ENCODE data around the gene PRKCZ.
"Not testable (repeated sequence)": the region's sequence is repeated elsewhere in the genome, so short reads cannot be mapped to it uniquely, and the experiment has no call there.

PRKCZ gene

DNA sequence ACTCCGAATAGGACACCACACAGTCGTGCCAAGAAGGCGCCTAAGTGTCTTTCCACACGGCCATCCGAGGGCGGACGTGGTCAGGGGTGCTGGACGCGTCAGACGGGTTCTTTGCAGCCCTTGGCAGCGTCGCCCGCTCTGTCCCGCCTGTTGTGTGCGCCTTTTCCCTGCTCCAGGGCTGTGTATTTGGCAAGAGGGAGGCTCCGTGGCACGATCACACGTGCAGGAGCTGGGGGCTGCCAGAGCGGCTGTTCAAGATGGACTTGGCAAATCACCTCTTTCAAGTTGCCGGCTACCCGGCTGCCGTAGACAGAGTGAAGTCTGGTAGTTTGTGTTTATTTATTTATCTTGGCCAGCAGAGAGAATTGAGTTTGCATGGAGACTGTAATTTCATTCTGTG lies 31.9 kb downstream of the PRKCZ start:
- in situ Hi-C loops (cut with HindIII; ENCODE audit: low sequenced_read_pairs) = no loop called here

- in situ Hi-C loops (cut with HindIII; ENCODE audit: low sequenced_read_pairs) = no loop called here
These were observed 33.5 kb downstream of the PRKCZ start for GRCh38 chr1:2083666-2084065.

- in situ Hi-C loops (cut with HindIII; ENCODE audit: low sequenced_read_pairs) = no loop called here
These were observed 34.1 kb downstream of the PRKCZ start for GRCh38 chr1:2084306-2084705.

DNA sequence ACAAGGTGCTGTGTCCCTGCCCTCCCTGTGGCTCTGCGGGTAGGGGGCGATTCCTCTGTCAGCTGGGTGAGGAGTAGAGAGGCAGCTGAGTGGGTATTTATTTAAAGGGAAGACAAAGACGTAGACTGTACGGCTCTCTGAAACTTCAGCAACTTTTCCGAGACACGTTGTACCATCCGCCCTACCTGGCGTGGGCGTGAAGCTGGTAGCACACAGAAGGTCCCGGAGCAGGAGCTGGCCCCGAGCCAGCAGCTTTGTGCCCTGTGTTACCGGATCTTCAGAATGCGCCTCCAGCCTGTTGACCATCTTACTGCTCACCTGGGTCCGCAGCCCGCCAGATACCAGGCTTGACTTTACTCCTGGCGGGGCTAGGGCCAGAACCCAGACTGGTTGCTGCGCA lies 34.9 kb downstream of the PRKCZ start:
- in situ Hi-C loops (cut with HindIII; ENCODE audit: low sequenced_read_pairs) = no loop called here

DNA sequence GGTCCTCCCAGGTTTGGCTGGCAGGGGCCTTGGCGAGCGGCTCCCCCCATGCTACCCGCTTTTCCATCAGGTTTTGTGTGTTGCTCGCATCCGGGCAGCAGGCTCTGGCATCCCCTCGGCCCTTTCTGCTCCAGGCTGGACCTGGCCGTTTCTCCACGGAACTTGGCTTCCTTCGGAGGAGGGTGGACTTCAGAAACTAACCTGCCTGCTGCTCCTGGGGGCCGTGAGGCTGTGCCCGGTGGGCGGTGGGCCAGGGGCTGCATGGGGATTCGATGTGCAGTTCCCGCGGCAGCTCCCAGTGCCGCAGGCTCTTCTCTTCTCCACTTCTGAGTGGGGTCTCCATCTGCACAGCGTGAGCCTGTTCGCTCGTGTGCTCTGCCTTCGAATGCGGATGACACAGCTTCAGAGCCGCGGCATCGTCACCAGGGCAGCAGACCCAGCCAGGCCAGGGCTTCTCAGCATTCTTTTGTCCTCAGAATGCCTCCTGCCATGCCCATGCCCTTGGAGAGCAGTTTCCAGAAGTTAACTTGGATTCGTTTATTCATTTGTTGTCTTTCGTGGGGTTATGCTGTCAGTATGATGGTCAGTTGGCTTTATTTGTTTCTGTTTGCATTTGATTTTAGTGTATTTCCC lies 36.4 kb downstream of the PRKCZ start:
- in situ Hi-C loops (cut with HindIII; ENCODE audit: low sequenced_read_pairs) = no loop called here

DNA sequence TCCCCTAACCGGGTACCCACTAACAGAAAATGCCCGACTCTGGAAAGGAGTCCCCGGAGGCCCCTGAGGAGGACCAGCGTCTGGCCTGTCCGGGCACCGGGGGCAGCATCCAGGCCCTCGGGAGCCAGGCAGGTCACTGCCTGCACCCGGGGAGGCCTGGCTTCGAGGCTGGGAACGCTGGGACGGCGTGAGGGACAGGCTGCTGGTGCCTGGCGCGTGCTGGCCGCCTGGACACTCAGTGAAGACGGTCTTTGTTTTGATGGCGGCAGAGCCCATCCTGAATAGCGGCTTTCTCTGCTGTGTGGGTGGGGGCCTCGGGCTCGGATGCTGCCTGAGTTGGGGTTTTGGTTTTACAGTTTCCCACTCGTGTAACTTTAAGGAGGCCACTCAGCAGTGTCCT lies 37.6 kb downstream of the PRKCZ start:
- in situ Hi-C loops (cut with HindIII; ENCODE audit: low sequenced_read_pairs) = no loop called here

GRCh38 chr1:2088458-2088857 lies 38.2 kb downstream of the PRKCZ start:
- in situ Hi-C loops (cut with HindIII; ENCODE audit: low sequenced_read_pairs) = no loop called here

DNA sequence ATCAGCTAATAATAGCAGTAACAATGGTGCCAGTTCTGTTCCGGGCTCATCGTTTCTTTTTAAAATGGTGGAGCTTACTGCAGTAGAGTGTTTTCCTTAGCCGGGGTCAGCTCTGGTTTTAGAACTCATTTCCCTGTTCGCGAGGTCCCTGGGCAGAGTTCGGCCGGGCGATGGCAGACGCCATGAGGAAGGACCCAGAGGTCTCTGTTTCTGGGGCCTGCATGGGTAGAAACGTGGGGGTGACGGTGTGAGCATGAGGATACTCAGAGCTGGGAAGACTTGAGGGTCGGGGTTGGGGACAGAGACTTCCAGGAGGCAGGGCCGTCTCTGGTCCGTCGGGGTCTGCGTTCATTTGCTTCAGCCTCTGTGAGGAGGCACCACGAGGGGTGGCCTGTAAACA lies 38.8 kb downstream of the PRKCZ start:
- in situ Hi-C loops (cut with HindIII; ENCODE audit: low sequenced_read_pairs) = no loop called here

GRCh38 chr1:2090216-2090890 lies 40.1 kb downstream of the PRKCZ start:
- in situ Hi-C loops (cut with HindIII; ENCODE audit: low sequenced_read_pairs) = no loop called here

DNA sequence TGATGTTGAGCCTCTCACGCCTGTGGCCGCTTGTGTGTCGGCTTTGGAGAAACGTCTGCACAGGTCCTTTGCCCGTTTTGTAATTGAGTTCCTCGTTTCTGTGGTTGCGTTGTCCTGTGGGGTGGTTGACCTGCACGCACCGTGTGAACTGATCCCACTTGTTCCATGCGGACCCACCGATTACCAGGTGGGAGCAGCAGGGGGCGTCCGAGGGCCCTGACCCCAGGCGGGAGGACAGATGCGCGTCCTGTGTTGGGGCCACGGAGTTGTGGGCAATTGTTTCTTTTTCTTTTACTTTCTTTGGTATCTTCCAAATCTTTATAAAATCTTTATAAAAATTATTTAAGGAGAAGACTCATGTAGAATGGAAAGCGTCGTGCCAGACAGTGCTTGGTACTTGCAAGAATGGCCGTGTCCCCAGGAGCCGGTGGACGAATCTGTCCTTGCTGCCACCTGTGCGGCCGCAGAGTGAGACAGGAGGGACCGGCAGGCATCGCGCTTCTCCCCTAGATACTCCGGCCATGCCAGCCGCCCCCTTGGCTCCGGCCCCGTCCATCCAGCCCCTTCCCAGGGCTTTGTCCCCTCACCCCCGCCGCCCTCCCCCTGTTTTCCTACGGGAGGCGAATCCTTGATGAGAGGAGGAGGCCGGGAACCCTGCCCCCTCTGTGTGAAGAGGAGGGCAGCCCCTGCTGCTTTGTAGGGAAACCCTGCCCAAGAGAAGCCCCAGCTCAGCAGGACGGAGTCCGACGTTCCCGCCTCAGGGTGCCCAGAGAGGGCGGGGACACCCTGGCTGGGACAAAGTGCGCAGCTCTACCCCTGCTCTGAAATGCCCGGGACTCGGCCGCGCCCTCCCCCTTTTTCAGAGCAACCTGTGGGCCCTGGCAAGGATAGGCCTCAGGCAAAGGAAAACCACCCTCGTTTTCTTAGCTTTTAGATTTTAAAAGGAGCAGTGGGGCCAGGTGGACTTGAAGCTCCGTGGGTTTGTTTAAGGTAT lies 41.7 kb downstream of the PRKCZ start:
- in situ Hi-C loops (cut with HindIII; ENCODE audit: low sequenced_read_pairs) = no loop called here

DNA sequence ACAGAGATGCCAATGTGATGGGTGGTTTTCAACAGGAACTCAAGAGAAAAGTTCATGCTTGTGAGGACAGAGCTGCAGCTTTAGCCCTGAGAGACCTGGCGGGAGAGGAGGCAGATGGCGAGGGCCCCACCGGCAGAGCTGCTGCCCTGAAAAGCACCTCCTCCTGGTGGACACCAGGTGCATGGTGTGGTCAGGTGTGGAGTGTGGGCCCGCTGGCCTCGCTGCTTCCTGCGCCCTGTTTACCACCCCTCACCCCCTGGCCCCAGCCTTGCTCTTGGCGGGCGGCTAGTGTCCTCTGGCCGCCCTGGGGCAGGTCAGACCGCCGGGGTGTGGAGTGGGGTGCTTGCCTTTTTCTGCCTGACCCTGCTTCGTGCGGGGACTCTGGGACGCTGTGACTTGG lies 42.8 kb downstream of the PRKCZ start:
- in situ Hi-C loops (cut with HindIII; ENCODE audit: low sequenced_read_pairs) = no loop called here

- in situ Hi-C loops (cut with HindIII; ENCODE audit: low sequenced_read_pairs) = no loop called here
These were observed 43.4 kb downstream of the PRKCZ start for GRCh38 chr1:2093636-2094035.

- in situ Hi-C loops (cut with HindIII; ENCODE audit: low sequenced_read_pairs) = not testable (repeated sequence)
These were observed 44.3 kb downstream of the PRKCZ start for GRCh38 chr1:2094269-2095158.

- in situ Hi-C loops (cut with HindIII; ENCODE audit: low sequenced_read_pairs) = no loop called here
These were observed 45.2 kb downstream of the PRKCZ start for GRCh38 chr1:2095394-2095793.

DNA sequence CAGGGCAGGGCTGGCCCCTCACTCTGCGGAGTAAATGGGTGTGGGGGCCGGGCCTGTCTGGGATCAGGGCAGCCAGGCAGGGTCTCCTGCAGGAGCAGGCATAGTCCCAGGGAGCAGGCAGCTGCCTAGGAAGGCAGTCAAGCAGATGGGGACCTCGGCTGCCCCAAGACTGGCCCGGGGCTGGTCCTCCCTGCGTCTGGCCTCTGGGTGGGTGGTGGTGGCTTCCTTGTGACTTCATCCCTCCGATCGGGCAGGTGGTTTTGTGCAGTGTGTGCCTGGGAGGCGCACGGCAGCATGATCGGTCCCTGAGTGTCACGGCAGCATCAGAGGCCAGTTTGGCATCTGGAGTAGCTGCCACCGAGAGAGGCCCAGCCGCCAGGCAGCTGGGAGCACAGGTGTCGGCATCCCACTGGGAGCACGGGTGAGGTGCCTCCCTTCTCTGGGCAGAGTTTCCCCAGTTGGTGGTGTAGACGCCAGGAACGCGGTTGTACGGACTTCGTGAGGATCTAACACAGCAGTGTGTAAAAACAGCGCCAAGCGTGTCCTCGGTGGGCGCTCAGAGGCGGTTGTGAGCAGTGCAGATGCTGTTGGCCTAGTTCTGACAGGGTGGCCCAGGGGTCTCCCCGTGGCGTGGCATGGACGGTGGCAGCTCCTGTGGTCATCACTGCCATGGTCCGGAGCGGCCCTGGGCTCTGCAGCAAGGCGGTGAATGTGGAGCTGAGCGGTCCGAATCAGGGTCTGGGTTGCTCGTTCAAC lies 45.9 kb downstream of the PRKCZ start:
- in situ Hi-C loops (cut with HindIII; ENCODE audit: low sequenced_read_pairs) = no loop called here

- in situ Hi-C loops (cut with HindIII; ENCODE audit: low sequenced_read_pairs) = no loop called here
These were observed 47.4 kb downstream of the PRKCZ start for GRCh38 chr1:2097386-2098300.

- in situ Hi-C loops (cut with HindIII; ENCODE audit: low sequenced_read_pairs) = no loop called here
These were observed 48.1 kb downstream of the PRKCZ start for GRCh38 chr1:2098301-2098698.

- in situ Hi-C loops (cut with HindIII; ENCODE audit: low sequenced_read_pairs) = no loop called here
These were observed 48.9 kb downstream of the PRKCZ start for GRCh38 chr1:2098839-2099785.

All from DLD1 (cell line).